Kidney glomerular epithelial cell (primary cell): ENCODE measurements around the gene OSBPL5.
A peak's percentile ranks its signal among the peaks of the same experiment; 100 is the strongest.

ENCODE experiments used
- DNase-seq: peaks from one replicate; lab custom pipeline; 2025; lab: John Stamatoyannopoulos, UW

The OSBPL5 gene

DNA sequence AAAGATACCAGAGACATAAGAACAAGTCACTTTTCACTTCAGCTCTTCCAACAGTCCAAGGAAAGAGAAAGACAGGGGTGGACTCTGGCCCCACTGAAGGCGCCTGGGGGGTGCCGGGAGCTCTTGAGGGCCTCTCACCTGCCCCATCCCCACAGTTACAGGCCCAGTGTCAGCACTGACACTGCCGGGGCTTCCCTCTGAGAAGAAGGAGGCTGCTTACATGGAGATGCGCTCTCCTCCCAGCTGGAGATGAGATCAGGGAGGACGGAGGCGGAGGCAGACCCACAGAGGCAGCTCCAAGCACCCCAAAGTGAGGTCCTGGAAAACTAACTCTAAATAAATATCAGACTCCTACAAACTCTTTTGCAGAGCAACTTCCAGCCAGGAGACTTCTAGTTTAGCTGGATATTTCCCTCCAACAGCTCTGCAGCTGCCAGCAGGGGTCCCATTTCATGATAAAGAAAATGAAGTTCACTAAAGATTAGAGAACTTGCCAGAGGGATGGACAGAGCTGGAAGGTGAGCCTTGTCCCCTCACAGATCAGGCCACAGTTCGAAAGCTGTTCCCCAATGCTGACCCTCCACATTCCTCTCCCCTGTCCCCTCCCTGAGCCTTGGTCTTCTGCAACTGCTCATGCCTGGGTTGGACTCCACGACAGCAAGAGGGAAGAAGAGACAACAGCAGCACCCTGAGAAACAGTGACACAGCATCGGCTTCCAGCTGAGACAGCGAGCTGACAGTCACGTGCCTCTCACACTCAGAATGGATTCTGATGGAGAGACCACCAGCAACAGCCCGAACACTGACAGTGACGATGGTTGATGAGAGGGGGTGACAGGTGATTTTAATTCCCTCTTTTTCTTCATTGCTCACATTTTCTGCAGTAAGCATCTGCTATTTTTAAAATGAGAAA is 113.7 kb downstream of the OSBPL5 start:
- DNase-seq, result no peak

DNA sequence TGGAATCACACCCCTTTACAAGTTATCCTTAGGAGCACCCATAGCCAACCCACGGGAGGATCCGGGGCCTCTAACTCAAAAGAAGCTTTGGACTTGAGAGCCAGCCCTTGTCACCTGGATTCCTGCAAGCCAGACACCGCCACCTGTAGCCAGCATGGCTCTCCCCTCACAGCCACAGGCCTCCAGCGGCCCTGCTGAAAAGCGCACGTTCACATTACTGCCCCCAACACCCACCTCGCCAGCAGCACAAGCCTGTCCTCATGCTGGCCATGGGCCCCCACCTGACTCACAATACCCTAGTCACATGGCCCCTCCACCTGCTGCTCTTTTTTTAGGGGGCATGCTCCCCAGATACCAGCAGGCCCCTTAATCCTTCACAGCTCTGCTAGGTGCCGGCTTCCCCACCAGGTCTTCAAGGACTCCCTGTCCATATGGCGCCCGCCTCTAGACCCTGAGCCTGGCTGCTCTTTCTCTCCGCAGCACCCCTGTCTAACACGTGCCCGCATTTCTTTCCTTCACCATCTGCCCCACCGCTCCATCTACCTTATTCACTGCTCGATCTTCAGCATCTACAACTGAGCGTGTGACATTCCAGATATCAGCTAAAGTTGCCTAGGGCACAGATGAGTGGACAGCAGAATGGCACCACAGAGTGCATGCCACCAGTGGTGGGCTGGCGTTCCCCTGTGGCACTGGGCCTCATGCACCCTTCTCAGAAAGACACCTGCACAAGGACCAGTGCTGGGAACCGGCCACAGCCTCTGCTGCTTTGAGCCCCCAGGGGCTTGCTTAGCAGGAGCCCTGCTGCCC is 114.5 kb downstream of the OSBPL5 start:
- DNase-seq, result no peak

GRCh38 chr11:3049430-3050243 is 115.5 kb downstream of the OSBPL5 start:
- peak; percentile 98 for DNase-seq

DNA sequence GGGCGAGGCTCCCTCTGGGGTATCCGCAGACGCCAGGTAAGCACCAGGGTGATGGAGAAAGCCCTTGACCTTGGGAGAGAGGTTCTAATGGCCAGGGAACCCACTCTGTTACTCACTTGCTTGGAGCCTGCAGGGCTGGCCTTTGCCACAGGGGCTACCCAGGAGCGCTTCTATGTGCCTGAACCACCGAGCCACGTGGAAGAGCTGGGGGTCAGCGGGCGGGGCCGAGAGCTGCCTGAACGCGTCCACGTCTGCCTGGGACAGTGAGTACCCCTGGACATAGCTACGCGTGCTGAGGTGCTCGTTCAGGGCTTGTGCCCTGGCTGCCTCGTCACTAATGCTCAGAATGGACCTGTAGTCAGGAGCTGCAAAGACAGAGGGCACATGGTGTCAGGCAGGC is 117.5 kb downstream of the OSBPL5 start:
- DNase-seq, result no peak

GRCh38 chr11:3046641-3047040 is 118.5 kb downstream of the OSBPL5 start:
- no peak for DNase-seq

- DNase-seq, result no peak
Observed at GRCh38 chr11:3046190-3046589, 118.9 kb downstream of the OSBPL5 start.

GRCh38 chr11:3044915-3045314 is 120.2 kb downstream of the OSBPL5 start:
- no peak for DNase-seq

- DNase-seq, result no peak
Observed at GRCh38 chr11:3044004-3044403, 121.1 kb downstream of the OSBPL5 start.

DNA sequence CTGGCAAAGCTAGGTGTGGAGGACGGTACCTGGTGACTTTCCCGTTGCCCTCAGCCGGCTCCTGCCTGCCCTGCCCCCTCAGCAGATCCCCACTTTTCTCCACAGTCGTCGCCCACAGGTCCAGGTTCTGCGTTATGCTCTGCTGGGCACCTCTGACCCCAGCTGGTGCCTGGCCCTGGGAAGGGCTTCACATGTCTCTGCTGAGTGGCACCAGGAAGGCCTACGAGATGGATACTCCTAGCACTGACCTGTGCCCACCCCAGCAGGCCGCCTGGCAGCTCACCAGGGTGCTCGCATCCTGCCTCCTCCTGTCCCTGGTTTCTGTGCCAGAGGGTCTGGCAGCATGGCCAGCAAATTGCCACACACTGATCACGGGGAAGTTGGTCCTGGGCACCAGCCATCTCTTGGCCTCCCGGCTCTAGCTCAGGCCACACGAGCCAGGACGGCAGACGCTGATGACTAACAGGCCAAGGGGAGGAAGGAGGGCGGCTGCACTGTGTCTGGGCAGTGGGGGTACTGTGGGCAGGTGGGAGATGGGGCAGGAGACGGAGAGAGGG is 121.7 kb downstream of the OSBPL5 start:
- no peak for DNase-seq

DNA sequence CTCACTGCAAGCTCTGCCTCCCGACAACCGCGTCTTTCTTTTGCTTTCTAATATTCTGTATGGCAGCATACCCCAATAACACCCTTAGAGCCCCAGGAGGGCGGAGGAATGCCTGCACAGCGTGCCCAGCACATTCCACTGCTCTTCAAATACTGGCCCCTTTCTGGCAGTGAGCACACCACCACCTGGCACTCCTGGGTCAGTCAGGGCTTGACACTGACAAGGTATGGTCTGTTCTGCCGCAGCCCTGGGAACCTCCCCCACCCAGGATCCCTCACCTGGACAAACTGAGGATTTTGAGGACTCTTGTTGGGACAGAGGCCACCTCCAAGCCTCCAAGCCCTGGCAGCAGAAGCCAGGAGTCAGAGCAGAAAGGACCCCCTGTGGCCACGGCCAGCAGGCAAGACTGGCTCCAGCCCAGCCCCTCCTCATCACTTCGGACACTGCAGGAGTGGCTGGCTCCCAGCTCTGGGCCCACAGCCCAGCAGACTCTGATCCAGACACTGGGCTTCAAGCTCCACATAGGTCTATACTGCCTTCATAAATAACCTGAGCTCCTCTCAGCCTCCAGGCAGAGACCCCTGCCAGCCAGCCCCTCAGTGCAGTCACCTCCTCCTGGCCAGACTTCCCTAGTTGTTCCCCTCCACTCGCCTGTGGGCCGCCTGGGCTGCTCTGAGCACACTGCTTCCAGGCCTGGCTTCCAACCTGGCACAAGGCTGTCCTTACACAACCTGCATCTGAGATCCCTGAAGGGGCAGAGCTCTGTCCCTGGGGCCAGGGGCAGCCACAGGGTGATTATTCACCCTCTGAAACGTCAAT is 122.4 kb downstream of the OSBPL5 start:
- DNase-seq, result no peak

GRCh38 chr11:3041699-3042441 is 123.2 kb downstream of the OSBPL5 start:
- no peak for DNase-seq

DNA sequence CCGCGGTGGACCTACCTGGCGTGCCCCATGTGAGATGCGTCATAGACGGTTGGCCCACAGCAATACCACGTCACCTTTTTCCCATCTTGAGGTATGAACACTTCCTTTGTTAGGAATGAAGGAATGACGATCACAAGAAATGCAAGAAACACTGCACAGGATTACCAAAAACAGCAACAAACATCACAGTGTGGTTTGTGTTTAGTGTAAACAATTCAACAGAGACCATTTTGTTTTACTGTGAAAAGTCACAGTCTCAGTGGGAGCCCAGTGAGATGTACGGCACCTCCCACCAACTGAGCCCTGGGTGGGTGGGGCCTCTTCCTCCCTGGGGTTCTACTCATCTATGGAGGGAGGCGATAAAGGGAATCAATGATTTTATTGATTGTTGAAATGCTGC is 124.2 kb downstream of the OSBPL5 start:
- DNase-seq, result no peak

DNA sequence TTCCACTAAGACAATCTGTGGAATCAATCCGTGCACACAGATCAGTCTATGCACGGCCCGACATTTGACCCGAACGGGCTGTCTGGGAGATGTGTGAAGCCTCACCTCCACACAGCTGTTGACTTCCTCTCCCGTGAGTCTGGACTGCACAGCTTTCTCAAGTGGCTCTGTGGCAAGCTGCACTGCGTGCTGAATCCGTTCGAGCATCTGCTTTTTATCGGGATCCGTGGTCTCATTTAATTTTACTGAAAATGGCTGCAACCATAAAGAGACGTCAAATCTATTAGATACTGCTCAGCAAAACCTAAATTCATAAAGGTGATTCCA is 127.2 kb downstream of the OSBPL5 start:
- no peak for DNase-seq
